Measurements from ENCODE around the gene SETD1B. TPM values are rescaled to one million over a fixed set of nuclear protein-coding genes. Genes with fewer than 3 reads are reported as not detected.

The SETD1B gene
- polyA plus RNA-seq, 1 experiment = 1.1 TPM

- Histone ChIP-seq H3K9me3 (ENCODE audit: control insufficient read depth, insufficient read depth, low read length) (no peaks in the 10 kb centered on the region; the same call in 1 of the 2 replicates), H3K27ac (ENCODE audit: low read depth, low read length) (no peak overlapping the region), H3K27me3 (ENCODE audit: control insufficient read depth, insufficient read depth, low read length) (no peaks in the 10 kb centered on the region), H3K4me3 (ENCODE audit: low read depth, low read length) (no peak overlapping the region)
- DNase-seq (ENCODE audit: low read depth, low spot score) = no peak
- no peak for TF ChIP-seq CTCF (IDR thresholded peaks at IDR 0.05; ENCODE audit: low read depth, low read length)
- CTCF ChIA-PET = interaction anchor here (0.6 to 3.8 kb wide), 4 partner anchors 12 to 71 kb away, joined by 3 to 20 read pairs (median 10); partner anchors contain the start of gene RHOF
- POLR2A ChIA-PET = no interaction called here
Observed at GRCh38 chr12:121823727-121824115, 19.9 kb downstream of the SETD1B start.

- no peaks in the 10 kb centered on the region for H3K27me3 ChIP-seq (ENCODE audit: control insufficient read depth, insufficient read depth, low read length)
- TF ChIP-seq CTCF (IDR thresholded peaks at IDR 0.05; ENCODE audit: low read depth, low read length) = no peak
- POLR2A ChIA-PET = interaction anchor here (0.6 to 0.8 kb wide), 2 partner anchors 10 to 67 kb away, joined by 4 read pairs; no protein-coding TSS in a partner anchor
- H3K9me3 ChIP-seq (ENCODE audit: control insufficient read depth, insufficient read depth, low read length) = no peaks in the 10 kb centered on the region; the same call in 1 of the 2 replicates
- DNase-seq (ENCODE audit: low read depth, low spot score) = no peak
- CTCF ChIA-PET = interaction anchor here (1.4 to 3.8 kb wide), 3 partner anchors 12 to 31 kb away, joined by 6 to 20 read pairs (median 15); partner anchors contain the start of gene RHOF
- no peak overlapping the region for H3K4me3 ChIP-seq (ENCODE audit: low read depth, low read length)
- no peak overlapping the region for H3K27ac ChIP-seq (ENCODE audit: low read depth, low read length)
Observed at GRCh38 chr12:121825041-121825523, 21.3 kb downstream of the SETD1B start.

- Histone ChIP-seq H3K9me3 (ENCODE audit: control insufficient read depth, insufficient read depth, low read length) (no peaks in the 10 kb centered on the region; the same call in 1 of the 2 replicates), H3K4me3 (ENCODE audit: low read depth, low read length) (no peak overlapping the region), H3K27me3 (ENCODE audit: control insufficient read depth, insufficient read depth, low read length) (no peaks in the 10 kb centered on the region), H3K27ac (ENCODE audit: low read depth, low read length) (no peak overlapping the region)
- CTCF ChIA-PET = interaction anchor here (0.7 to 3.8 kb wide), 3 partner anchors 11 to 32 kb away, joined by 3 to 20 read pairs (median 15); partner anchors contain the start of gene RHOF
- POLR2A ChIA-PET = interaction anchor here (0.6 kb wide), 1 partner anchor 12 kb away, joined by 8 read pairs; no protein-coding TSS in a partner anchor
- no peak for DNase-seq (ENCODE audit: low read depth, low spot score)
- TF ChIP-seq CTCF (IDR thresholded peaks at IDR 0.05; ENCODE audit: low read depth, low read length) = no peak
Observed at GRCh38 chr12:121826318-121827150, 22.7 kb downstream of the SETD1B start.

- Histone ChIP-seq H3K27me3 (ENCODE audit: control insufficient read depth, insufficient read depth, low read length) (no peaks in the 10 kb centered on the region), H3K9me3 (ENCODE audit: control insufficient read depth, insufficient read depth, low read length) (no peaks in the 10 kb centered on the region; the same call in 1 of the 2 replicates), H3K27ac (ENCODE audit: low read depth, low read length) (no peak overlapping the region), H3K4me3 (ENCODE audit: low read depth, low read length) (no peak overlapping the region)
- ChIA-PET CTCF (interaction anchor here (1.3 to 3.8 kb wide), 3 partner anchors 11 to 61 kb away, joined by 3 to 20 read pairs (median 6); partner anchors contain the start of gene PSMD9), POLR2A (no interaction called here)
- DNase-seq (ENCODE audit: low read depth, low spot score) = no peak
- no peak for TF ChIP-seq CTCF (IDR thresholded peaks at IDR 0.05; ENCODE audit: low read depth, low read length)
Observed at GRCh38 chr12:121827351-121828099, 23.7 kb downstream of the SETD1B start.
